ENCODE results near the gene OPRM1.

OPRM1 gene

DNA sequence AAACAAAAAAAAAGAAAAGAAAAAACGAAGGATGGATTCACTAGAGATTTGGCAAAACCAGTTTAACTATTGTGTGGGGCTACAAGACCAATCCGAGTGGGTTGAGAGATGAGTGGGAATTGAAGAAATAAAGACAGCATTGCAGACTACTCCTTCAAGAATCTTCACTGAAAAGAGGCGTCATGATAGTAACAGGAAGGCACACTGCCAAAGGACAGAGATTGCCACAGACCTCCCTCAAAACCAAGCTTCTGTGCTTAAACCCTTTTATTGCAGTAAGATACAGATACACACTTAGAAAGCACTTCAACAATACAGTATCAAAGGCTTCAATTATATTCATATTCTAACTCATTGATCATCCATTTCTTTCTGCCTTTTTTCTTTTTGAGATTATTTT is 213.6 kb downstream of the OPRM1 start:
- no peak overlapping the region for H3K27ac ChIP-seq
- H3K4me3 ChIP-seq: no peak overlapping the region

DNA sequence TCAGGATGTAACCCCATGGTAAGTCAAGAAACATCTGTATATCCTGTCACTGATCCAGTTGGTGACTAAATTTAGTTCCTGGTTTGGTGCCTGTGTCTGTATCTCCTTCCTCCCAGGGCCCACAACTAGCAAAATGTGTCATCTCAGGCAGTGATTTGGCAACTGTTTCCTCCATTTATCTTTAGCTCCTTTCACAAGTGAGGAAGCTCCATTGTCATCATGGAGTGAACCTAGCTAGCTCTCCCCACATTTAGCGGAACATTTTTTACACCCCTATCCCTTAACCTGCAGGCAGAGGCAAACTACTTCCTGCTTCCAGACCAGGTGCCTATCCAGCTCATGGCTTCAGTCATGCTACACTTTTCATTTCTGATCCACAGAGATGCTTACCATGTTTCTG is 218.0 kb downstream of the OPRM1 start:
- Histone ChIP-seq H3K27ac (no peak overlapping the region), H3K4me3 (no peak overlapping the region)

DNA sequence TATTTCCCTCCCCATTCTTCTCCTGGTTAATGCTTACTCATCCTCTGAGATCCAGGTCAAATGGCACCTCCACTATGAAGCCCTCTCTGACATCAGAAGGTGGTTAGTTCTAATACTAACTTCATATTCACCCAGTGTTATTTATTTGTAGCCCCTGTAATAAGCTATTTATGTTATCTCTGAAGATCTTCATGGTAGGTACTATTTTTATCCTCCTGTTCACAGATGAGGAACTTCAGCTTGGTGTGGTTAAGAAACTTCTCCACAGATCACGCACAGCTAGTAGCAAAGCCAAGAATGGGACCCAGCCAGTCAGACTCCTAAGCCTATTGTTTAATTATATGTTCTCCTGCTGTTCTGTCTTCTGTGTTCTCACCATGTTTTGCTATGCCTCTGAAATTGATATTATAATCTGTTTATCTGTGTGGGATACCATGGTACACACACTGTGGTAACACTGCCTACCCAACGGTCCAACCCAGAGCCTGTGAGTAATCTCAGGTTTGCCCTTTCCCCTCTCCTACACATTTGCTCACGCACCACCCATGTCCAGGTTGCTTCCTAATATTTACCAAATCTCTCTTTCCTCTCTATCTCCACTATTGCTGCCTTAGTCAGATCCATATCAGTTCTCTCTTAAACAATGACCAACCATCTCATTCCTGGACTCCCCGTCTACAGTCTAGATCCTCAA is 219.2 kb downstream of the OPRM1 start:
- peak overlapping the region in 2 of 21 experiments; percentile 6 to 25 for H3K27ac ChIP-seq
- no peak overlapping the region for H3K4me3 ChIP-seq

DNA sequence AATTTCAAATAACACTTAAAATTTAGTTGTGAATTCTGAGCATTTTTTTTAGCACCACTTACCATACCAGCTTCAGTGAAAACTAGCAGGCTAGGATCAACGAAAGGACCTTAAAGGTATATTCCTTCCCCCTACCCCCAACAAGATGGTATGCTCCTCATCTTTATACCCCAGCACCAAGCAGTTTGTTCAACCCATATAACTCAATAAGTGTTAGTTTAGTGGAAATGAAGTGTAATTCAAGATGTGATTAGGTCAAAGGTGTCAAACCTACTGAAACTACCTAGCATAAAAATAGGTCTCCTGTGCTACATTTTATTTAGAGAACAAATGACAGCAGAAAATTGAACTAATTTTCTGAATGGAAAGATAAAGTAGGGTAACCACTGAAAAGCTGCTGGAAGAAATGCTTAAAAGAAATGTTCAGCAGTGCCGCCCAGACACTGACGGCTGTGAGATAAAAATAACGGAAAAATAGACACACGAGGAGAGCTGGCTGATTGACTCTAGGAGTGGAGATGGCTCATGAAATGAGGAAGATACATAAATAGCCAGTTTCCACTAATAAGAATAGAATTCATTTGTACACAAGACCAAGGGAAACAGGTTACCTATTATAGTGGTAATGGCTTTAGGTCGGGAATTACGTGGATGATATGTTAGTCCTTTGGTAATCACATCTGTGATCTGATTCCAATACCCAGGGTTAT is 222.8 kb downstream of the OPRM1 start:
- H3K27ac ChIP-seq: no peak overlapping the region
- H3K4me3 ChIP-seq: no peak overlapping the region

DNA sequence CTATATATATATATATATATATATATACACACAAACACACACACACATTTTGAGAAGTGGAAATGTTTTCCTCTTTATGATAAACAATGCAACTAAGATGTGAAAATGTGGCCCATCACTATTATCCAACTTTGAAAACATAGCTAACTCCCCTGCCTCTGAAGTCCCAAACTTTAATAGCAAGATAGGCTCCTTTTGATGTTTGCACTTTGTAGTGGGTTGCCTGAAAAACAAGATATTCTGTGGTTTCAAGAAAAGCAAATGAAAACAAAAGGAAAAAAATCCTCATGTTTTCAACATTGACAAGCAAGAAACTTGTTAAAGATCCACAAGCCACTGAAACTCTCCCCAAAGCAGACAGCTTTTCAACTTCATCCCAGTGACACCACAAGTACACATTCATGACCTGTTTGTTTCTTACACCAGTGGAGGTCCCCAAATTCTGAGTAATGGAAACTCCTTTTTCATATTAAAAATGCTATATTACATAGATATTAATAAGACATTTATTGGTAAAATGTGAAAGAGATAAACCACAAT is 227.6 kb downstream of the OPRM1 start:
- Histone ChIP-seq H3K4me3 (no peak overlapping the region), H3K27ac (no peak overlapping the region)

DNA sequence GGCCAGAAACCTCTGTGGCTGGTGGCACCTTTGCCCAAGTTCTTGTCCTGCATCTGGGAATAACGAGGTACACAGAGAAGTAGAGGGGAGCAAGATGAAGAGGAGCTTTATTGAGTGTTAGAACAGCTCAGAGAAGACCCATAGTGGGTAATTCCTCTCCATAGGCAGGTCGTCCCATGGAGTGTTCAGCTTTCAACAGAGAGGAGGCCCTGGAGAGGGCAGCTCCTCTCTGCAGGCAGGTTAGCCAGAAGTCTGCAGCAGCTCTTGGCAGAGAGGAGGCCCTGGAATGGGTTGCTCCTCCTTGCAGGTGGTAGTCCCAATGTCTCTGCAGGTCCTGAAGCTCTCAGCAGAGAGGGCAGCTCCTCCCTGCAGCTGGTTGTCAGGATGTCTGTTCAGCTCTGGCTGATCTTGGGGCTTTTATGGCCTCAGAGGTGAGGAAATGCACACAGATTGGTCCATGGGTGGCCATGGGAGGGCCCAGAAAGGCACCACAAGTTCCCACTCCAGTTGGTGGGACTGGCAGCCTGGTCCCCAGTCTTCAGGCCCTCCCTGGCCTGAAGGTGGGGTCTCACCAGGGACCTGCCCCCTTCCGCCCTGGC is 228.6 kb downstream of the OPRM1 start:
- H3K27ac ChIP-seq: no peak overlapping the region
- no peak overlapping the region for H3K4me3 ChIP-seq

DNA sequence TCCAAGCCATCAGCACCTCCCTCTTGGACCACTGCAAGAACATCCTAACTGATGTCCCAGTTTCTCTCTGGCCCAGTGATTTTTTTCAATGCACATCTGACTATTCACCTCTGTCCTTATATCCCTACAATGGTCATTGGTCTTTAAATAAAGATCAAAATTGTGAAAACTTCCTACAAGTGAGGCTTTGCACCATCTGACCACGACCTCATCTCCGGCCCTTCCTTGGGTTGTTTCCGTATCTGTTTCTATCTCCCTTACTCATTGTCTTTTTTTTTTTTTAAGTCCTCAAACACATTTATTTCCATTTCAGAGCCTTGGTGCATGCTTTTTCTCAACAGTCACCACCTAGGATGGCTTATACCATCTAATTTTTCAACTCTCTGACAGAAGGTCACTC is 229.4 kb downstream of the OPRM1 start:
- Histone ChIP-seq H3K27ac (no peak overlapping the region), H3K4me3 (no peak overlapping the region)

DNA sequence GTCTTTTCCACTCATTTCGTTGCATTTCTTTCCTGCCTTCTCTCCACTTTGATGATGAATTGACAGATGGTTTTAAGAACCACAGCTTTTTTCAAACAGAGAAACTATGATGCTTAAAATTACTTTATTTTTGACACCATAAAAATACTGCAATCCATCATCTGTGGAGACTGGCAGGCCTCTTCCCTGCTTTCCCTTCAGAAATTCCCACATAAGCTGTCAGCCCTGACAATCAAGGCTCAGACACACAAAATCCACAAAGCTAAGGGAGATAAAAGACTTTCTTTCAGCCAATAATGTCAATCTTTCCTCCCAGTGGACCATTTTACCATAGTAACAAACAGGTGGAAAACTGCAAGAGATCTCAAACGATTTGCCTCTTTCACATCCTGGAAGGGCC is 235.1 kb downstream of the OPRM1 start:
- H3K4me3 ChIP-seq: no peak overlapping the region
- H3K27ac ChIP-seq: no peak overlapping the region

DNA sequence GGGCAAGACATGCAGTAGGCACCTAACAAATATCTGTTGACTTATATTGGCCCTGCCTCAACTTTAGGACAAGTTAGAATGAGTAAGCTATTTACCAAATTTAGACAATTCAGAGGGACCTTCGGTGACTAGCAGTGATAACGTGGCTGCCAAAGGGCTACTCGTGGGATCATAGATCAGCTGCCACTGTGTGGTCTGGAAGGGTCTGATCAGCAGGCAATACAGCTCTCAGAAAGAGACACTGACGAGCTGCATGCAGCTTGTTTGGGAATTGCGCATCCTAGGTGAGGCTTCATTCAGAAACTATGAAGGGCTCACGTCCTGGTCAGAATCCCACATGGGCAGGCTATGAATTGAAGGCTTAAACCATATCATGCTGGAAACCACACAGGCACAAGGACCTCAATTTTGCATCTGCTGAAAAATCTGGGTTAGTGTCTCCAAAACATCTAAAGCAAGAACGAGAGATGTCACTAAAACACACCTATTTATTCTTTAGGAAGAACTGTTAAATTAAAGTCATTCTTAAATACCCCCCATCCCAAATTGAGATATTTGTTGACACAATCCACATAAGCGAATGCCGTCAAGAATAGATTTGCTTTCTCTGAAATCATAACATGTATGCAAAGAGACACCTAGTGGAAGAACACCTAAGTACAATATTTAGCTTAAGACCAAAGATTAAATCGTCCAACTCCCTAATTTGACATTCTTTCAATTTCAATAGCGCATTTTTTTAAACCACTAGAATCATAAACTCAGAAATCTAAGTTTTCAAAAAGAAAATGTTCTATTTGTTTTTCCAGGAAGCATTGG is 238.0 kb downstream of the OPRM1 start:
- H3K4me3 ChIP-seq: no peak overlapping the region

DNA sequence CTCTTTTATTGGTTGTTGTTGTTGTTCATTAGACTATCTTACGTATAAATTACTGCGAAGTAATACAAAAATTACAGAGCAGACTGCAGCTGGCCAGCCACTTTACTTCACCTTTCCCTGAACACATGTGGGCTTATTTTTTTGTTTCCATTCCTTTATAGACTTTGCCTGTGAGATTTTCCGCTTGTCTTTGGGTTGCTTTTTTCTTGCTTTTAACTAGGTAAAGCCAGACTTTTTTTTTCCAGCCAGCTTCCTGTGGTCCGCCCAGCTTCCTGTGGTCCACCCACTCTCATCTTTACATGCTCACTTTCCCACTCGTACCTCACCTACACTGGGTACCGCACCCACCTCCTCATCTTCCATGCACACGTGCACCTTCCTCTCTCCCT is 238.6 kb downstream of the OPRM1 start:
- H3K4me3 ChIP-seq: no peak overlapping the region

More for the DNA sequence above, 238.0 kb downstream of the OPRM1 start:
- H3K27ac ChIP-seq: peak overlapping the region in 1 of 21 experiments; percentile 24

DNA sequence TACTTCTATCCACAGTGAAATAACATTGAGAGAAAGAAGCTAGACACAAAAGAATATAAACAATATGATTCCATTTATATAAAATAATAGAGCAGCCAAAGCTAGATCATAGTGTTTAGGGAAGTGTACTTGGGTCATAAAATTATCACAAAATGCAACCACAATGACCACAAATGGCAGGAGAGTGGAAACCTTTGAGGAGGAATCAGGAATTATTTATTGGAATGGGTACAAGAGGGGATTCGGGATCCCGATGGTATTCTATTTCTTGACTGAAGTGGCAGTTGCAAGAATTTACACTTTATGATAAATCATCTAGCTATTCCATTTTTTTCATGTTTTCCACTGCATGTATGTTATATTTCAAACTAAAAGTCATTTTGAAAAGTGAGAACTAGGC is 241.5 kb downstream of the OPRM1 start:
- Histone ChIP-seq H3K27ac (no peak overlapping the region), H3K4me3 (no peak overlapping the region)

More for the DNA sequence above, 238.6 kb downstream of the OPRM1 start:
- peak overlapping the region in 1 of 21 experiments; percentile 24 for H3K27ac ChIP-seq

DNA sequence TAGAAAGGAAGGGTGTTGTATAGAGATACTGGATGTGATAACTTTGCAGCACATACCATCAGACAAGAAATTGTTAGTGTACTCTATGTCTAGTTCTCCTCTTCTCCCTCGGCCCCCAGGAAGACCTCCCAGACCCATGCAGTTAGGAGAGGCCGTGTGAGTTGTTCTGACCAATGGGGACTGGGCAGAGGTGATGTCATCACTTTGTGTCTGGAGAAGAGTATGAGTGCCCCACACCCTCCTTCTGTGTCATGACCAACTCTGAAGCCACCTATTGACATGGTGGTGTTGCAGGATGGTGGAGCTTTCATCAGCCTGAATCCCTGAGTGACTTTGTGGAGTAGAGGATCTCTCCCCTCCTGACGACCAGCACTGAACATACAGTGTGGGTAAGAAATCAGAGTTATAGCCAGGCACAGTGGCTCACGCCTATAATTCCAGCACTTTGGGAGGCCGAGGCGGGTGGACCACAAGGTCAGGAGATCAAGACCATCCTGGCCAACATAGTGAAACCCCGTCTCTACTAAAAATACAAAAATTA is 245.3 kb downstream of the OPRM1 start:
- no peak overlapping the region for H3K27ac ChIP-seq
- no peak overlapping the region for H3K4me3 ChIP-seq

DNA sequence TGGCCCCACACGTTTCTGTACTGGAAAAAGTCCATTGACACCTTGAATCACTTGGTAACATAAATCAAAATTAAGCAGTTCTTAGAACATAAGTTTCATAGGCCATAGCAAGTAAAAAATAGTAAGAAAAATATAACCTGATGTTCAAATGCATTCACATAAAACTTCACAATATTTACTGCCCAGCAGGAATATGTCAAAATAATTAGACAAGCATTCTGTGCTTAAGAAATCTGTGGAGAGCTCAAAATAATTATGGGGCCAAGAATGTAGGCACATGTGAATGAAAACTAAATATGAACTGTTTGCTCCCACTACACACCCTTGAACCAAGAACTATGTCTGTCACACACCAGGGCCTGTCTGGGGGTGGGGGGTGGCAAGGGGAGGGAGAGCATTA is 246.8 kb downstream of the OPRM1 start:
- Histone ChIP-seq H3K4me3 (no peak overlapping the region), H3K27ac (no peak overlapping the region)

DNA sequence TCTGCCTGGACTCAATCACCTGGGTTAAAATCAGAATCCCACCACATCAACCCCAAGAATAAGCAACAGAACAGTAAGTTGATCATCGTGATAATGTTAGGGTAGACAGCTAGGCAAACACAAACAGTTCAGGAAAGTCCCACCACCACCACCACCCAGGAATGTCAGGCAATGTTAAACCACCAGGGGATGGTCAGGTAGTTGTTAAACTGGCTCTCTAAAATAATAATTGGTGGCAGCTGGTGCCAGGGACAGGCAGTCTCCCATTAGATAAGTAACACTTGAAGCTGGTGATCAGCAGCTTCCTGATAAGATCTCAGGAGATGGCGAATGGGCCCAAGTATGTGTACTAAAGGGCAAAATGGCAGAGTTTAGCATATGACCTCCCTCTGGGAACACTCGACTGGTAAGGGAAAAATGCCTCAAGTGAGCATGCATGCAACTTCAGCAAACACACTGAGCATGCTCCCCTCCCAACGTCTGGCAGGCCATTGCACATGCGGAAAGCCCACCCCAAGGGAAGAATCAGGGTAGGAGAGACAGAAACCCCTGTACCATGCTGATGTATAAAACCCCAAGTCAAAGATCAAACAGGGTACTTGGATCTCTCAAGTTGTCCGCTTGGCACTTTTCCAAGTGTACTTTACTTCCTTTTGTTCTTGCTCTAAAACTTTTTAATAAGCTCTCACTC is 250.9 kb downstream of the OPRM1 start:
- H3K27ac ChIP-seq: no peak overlapping the region

DNA sequence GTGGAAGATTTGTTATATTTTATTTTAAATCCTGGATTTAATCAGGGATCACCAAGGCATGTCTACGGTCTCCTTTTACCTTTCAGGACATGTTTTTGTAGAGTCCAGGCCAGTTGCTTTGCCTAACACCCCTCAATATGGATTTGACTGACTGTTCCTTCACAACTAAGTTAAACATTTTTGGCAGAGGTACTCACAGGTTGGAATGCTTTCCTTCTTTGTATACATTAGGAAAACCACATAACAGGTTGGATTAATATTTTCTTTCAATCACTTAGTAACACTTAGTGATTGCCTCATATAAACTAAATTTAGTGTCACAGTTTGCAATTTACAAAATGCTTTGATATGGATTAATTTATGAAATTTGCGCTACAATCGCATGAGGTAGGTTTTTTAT is 253.0 kb downstream of the OPRM1 start:
- H3K4me3 ChIP-seq: no peak overlapping the region

More for the DNA sequence above, 250.9 kb downstream of the OPRM1 start:
- H3K4me3 ChIP-seq: no peak overlapping the region

DNA sequence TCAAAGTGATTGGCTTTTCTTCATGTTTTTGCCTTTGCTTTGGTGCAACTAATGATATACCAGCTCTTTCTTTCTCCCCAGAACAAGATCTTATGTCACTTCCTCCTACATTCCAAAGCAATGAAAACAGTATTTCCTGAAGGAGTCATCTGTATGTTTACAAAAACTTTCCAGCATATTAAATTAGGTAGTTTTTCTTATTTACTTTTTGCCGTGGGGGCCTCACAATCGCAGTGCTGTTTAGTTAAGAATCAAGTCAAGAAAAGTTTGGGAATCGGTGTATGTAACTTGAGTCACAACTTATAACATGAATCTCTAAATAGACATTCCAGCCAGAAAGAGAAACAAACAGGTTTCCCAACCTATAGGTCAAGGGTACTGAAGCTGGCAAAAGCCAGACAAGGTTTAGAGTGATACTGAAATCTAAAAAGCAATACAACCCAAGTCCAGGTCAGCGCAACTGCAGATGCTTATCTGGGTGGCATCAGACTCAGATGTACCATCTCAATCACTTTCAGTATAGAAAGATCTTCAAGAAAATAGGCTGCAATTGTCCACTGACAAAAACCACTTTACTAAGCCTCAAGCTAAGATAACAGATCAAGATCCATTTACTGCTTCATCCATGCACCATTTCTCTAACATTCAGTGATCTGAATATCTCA is 253.9 kb downstream of the OPRM1 start:
- no peak overlapping the region for H3K4me3 ChIP-seq
- H3K27ac ChIP-seq: no peak overlapping the region

More for the DNA sequence above, 253.0 kb downstream of the OPRM1 start:
- no peak overlapping the region for H3K27ac ChIP-seq

DNA sequence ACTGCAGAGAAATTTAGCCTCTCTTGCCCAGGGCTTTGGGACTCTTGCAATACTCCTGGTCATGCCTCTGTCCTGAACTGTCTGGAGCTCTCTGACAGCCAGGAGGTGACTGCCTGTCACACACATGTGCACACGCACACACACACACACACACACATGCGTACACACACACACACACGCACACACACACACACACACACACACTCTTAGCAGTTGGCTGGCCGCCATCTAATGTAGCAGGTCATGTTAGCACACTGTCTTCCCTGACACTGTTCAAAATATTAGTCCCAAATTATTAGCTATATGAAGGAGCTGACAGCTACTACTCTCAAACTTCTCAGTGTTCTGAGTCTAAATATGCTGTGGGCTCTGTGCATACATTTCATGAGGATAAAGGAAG is 256.7 kb downstream of the OPRM1 start:
- Histone ChIP-seq H3K27ac (no peak overlapping the region), H3K4me3 (no peak overlapping the region)
